Erythroblast (primary cell): ENCODE data around the gene GTPBP10.
"Not testable (repeated sequence)": the region's sequence is repeated elsewhere in the genome, so short reads cannot be mapped to it uniquely, and the experiment has no call there.

ENCODE experiments used
- DNase-seq, 2 experiments: peaks; one replicate each; lab custom pipeline; 2025; lab: John Stamatoyannopoulos, UW
- GATA1 ChIP-seq: IDR thresholded peaks from 2 replicates; pipeline ENCODE4 v1.6.1; 2011; ENCODE audit warnings: low read depth, mild to moderate bottlenecking, control low read depth, low read length, moderate library complexity
- POLR2A ChIP-seq: IDR thresholded peaks from 2 replicates; pipeline ENCODE4 v1.6.1; 2011; ENCODE audit warnings: mild to moderate bottlenecking, low read length

Gene GTPBP10

DNA sequence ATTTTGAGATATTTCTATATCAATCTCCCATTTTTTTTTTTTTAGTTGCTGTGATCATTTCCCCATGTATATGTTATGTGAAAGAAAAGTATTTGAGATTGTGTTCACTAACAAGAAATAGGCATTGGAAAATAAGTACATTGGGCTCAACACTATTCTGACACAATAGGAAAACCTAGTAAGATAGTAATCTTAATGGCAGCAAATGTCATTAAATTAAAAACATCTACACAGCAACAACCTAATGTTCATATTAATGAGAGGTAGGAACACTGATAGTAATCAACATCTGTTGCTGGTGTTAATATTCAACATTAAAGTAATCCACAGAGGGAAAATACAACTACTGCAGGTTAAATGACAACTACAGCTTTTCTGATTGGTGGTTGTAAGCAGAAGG lies 1.5 kb upstream of the GTPBP10 start:
- DNase-seq, result no peak

DNA sequence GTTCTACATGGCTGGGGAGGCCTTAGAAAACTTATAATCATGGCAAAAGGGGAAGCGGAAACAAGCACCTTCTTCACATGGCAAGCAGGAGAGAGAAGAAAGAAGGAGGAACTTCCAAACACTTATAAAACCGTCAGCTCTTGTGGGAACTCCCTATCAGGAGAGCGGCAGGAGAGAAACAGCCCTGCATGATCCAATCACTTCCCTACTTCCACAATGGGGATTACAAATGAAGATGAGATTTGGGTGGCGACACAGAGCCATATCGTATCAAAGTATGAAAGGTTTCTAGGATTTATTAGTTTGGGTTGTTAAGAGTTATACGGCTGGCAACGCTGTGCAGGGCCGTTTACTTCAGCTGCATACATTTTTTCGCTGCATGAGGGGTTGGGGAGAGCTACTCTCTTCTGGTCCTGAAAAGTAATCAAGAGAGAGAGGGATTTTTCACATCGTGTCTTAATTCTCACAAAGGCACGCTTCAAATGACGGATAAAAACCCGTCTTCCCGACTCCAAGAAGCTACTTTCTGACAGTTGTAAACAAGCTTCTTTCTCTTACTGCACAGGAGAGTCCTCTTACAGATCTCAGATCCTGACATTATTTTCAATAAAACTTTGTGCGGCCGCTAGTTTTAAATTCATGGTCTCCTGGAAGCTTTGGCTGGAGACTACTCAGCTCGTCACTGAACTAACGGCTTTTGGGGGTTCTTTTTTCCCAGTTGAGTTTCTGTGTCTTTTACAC lies 751 bp upstream of the GTPBP10 start:
- TF ChIP-seq GATA1 (no peak), POLR2A (no peak)
- DNase-seq, result peak in 1 of 2 experiments; percentile 57

More for the DNA sequence above, 1.5 kb upstream of the GTPBP10 start:
- no peak for TF ChIP-seq GATA1
- TF ChIP-seq POLR2A, result no peak

DNA sequence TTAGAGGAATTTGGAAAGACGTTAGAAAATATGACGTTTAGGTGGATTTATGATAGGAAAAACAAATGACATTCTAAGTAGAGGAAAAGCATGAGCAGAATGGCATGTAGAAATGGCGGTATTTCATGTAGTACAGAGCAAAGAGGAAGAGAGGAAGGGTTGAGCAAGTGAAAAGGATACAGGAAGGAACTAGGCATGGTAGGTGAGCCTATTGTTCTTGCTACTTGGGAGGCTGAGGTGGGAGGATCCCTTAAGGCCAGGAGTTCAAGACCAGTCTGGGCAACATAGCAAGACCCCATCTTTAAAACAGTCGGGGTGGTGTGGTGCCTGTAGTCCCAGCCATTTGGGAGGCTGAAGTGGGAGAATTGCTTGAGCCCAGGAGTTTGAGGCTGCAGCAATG lies 1.2 kb downstream of the GTPBP10 start:
- no peak for TF ChIP-seq POLR2A
- TF ChIP-seq GATA1, result no peak
- DNase-seq, result no peak

DNA sequence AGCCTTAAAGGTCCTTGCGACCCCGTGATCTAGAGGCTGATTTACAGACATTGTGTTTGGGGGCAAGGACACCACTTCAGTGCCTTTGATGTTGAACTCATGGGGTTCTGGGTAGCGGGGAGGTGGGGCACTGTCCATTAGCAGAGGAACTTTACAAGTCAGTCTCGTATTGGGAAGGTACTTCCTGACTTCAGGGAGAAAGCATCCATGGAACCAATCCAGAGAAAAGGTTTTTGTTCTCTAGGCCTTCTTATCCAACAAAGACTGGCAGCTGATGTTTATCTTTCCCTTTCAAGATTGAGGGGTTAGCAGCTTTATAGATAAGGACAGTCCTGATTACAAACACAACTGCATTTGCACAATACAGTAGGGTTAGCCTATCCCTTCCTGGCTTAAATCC lies 2.8 kb downstream of the GTPBP10 start:
- TF ChIP-seq GATA1 (no peak), POLR2A (no peak)
- DNase-seq, result no peak

DNA sequence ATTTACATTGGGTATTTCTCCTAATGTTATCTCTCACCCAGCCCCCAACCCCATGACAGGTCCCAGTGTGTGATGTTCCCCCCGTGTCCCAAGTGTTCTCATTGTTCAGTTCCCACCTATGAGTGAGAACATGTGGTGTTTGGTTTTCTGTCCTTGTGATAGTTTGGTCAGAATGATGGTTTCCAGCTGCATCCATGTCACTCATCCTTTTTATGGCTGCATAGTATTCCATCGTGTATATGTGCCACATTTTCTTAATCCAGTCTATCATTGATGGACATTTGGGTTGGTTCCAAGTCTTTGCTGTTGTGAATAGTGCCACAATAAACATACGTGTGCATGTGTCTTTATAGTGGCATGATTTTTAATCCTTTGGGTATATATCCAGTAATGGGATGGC lies 3.5 kb downstream of the GTPBP10 start:
- not testable (repeated sequence) for DNase-seq

DNA sequence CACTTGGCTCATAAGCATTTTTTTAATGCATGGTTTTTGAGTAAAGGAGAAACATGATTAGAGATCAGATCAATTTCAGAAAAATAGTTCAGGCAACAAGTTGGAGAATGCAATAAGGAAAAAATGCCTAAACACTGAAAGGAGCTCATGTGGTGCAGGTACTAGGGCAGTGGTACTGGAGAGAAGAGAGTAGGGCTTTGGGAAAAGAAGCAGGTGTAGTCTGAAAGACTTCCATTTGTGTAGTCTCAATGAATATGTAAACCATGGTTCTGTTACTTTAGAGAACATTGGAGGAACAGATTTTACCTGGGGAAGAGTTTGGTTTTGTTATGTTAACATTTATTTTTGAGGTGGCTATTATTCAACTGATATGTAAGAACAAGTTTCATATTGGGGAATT lies 5.5 kb downstream of the GTPBP10 start:
- no peak for DNase-seq
- no peak for TF ChIP-seq POLR2A
- TF ChIP-seq GATA1, result no peak

DNA sequence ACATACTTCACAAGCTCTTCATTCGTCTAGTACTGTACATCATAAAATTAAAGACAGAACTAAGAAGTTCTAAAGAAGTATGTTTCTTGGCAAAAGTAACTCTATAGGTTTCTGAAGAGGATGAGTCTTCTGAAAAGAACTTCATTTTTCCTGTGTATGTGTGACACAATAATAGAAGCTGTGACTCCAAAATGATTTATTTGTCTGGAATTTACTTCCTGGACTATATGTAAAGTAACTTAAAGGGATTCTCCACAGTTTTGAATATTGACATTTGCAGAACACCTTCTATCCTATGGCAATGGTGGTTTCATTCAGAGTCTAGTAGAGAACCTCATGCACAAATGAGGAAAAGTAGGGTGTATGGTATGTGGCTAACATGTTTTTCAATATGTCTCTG lies 36.9 kb downstream of the GTPBP10 start:
- TF ChIP-seq POLR2A (no peak), GATA1 (no peak)
- DNase-seq, result no peak

DNA sequence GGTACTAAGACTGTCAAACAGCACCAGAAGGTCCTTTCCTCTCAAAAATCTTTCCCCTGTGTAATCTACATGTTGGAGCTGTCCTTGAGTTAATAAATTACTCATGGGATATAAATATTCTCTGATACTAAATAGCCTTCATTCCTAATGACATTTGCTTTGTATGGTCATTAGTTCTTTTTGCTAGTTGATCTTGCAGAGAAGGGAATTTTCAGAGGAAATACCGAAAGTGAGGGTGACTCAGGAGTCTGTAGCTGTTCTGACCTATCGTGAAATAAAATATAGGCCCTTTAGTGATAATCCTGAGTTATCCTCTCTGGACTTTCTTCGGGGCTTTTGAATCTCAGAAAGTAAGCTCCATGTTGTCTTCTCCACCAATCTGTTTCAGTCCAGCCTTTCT lies 37.3 kb downstream of the GTPBP10 start:
- DNase-seq, result no peak
- no peak for TF ChIP-seq GATA1
- no peak for TF ChIP-seq POLR2A

DNA sequence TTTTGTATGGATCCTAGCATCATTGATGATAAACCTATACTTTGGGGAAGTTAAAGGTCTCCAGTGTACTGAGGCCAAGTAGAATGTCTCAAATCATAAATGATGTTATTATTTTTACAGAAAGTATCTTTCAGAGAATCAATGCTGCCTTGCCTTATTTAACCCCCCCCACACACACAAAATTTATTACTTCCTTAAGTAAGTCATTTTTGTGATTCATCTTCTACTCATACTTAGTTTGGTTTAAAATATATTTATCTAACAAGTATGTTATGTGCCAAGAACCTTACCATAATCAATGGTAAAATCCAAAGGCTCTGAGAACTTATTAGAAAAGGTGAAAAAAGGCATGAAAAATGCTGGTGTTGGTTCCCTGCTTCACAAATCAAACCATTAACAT lies 37.9 kb downstream of the GTPBP10 start:
- DNase-seq, result no peak
- no peak for TF ChIP-seq GATA1
- TF ChIP-seq POLR2A, result no peak

DNA sequence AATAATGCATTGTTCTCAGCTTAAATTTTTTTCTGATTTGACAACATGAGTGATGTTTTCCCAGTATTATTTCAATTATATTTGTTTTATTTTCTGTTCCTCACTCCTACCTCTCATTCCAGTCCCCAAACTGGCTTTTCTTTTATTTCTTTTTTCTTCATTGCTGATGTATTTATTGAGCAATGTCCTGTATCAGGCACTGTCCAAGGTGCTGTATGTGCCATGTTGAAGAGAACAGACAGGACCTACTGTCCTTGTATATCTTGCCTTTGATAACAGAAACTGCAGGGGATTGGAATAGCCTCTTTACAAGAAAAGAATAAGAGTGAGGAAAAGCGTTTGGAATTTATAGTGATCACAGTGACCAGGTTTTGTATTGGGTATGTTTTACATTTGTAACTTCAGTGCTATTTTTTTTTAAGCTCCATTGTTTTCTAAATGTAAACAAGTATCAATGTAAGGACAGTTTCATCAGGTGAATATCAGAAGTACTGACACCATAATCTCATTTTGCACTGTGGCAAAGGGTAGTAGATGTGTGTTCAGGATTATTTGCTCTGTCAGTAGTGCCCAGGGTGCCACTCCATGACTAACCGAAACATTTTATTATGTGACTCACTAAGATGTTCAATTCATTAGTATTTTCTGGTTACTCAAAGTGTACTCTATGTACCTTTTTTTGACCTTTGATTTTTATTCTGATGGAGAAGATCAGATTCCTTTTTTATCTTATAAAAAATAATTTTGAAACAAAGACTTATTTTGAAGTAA lies 41.1 kb downstream of the GTPBP10 start:
- TF ChIP-seq GATA1 (no peak), POLR2A (no peak)
- no peak for DNase-seq

DNA sequence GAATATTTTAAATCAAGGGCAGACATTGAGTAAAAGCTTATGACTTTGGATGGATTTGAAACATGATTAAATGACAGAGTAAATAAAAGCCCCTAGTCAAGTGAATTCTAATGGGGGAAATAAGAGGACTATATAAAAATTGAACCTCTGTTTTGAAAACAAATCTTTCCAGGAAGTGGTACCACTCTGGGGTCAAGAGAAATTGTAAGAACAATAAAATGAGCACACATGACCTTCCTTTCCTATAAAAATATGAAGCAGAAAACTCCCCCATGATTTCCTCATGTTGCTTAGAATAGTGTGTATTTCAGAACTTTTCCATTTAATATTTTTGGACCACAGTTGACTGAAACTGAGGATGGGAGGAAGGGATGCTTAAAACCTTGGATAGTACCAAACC lies 44.4 kb downstream of the GTPBP10 start:
- TF ChIP-seq GATA1, result no peak
- TF ChIP-seq POLR2A, result no peak
- no peak for DNase-seq

DNA sequence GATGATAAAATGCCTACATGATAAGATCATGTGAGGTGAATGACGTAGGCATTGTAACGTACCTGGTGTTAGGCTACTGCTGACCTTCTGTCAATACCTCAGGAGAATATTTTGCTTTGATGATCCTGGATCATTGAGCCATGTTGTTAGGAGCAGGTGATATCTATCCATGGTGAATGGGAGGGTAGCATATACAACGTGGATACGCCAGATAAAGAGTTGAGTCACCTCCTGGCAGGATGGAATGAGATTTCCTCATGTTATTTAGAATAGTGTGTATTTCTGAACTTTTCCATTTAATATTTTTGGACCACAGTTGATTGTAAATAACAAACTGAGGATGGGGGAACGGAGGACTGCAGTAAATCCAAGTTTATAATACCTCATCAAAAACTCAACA lies 45.0 kb downstream of the GTPBP10 start:
- no peak for TF ChIP-seq GATA1
- TF ChIP-seq POLR2A, result no peak
- no peak for DNase-seq

DNA sequence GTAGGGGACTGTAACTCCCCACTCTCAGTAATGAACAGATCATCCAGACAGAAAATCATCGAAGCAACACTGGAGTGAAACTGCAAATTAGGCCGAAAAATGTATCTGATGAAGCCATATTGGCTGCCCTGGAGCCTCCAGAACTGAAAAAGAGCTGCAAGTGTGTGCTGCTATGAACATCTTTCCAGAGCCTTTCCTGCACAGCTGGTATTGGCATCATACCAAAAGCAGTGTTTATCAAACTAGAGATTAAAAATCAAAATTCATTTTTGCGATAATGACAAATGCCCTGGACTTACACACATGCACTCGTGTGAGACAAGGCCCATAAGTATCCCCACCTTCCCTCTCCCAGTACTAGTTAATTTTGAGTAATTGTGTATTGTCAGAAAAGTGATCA lies 49.9 kb downstream of the GTPBP10 start:
- TF ChIP-seq GATA1, result no peak
- TF ChIP-seq POLR2A, result no peak

DNA sequence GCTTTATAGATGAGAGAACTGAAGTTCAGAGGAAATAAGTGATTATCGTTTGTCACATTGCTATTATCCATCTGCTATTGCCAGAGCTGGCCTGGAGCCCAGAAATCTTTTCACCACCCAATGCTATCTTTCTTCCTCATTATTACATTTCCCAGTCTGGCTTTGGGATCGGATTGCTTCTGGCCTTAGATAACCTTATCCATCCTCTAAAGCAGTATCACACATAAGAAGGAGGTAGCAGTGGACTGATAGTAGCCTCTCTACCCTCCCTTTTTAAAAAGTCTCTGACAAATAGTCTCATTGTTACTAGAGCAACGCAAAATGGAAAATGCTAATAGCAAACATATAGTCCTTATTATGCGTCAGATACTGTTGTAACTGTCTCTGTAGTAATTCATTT lies 55.5 kb downstream of the GTPBP10 start:
- TF ChIP-seq GATA1 (no peak), POLR2A (no peak)
- DNase-seq, result peak; percentile 22 to 72

More for the DNA sequence above, 49.9 kb downstream of the GTPBP10 start:
- DNase-seq, result no peak

DNA sequence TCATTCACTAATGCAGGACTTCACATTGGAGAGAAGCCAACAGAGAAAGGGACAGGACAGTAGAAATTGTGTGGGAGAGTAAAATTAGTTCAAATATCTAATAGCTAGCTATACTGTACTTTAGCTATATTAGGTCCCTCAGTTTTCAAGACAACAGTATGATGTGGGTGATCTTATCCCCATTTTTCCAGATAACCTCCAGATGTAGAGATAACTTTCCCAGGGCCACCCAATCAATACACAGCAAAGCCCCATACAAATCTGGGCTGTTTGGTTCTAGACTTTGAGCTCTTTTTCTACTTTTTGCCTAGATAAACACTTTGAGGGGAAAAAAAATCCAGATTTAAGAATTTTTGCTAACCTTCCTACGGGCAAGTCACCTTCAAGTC lies 56.3 kb downstream of the GTPBP10 start:
- DNase-seq, result no peak
- TF ChIP-seq GATA1, result no peak
